ENCODE data around the gene SUSD4.

DNA sequence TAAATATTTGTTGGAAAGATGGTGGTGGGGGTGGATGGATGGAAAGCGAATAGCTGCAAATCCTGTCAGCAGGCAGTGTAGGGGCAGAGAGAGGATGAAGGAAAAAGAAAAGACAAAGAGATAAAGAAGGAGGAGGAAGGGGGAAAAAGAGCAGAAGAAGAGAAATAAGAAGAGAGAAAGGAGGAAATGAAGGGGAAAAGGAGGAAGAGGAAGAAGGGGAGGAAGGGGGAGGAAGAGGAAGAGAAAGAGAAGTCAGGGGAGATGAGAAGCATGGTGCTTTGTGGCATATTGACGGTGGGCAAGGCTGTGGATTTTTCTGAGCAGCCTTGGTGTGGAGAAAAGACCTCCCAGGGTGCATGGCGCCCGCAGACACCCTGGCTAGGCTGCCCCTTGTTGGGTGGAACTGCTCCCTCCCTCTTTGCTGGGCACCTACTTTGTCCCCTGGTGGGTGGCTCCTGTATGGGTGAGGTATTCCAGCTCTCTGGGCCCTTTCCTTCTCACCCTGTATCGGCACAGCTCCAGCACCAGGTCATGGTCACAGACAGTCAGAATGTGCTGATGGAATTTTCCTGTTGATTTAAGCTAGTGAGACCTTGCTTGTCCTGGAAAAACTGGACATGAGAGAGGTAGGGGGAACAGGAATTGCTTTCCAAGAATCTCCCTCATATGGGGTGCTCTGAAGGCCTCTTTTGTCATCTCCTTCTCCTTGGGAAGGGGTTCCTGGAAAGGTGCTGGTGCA lies 175.2 kb downstream of the SUSD4 start:
- TF ChIP-seq SP1 (CRISPR knock-in tag; IDR thresholded peaks at IDR 0.05) = no peak
- TF ChIP-seq, protein P1, sequence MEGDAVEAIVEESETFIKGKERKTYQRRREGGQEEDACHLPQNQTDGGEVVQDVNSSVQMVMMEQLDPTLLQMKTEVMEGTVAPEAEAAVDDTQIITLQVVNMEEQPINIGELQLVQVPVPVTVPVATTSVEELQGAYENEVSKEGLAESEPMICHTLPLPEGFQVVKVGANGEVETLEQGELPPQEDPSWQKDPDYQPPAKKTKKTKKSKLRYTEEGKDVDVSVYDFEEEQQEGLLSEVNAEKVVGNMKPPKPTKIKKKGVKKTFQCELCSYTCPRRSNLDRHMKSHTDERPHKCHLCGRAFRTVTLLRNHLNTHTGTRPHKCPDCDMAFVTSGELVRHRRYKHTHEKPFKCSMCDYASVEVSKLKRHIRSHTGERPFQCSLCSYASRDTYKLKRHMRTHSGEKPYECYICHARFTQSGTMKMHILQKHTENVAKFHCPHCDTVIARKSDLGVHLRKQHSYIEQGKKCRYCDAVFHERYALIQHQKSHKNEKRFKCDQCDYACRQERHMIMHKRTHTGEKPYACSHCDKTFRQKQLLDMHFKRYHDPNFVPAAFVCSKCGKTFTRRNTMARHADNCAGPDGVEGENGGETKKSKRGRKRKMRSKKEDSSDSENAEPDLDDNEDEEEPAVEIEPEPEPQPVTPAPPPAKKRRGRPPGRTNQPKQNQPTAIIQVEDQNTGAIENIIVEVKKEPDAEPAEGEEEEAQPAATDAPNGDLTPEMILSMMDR (IDR thresholded peaks at IDR 0.05 in 2 of 3, conservative IDR thresholded peaks at IDR 0.05 in 1 of 3; ENCODE audit: insufficient read depth in 2 of 3, low read depth in 1 of 3, low read length in 3 of 3) = no peak
- TF ChIP-seq MTA1 (IDR thresholded peaks at IDR 0.05; ENCODE audit: borderline replicate concordance) = no peak

Measured in K562 (cell line).